D721Med (cell line): ENCODE data around the gene SLC20A1.

Experiments used
- DNase-seq: peaks from one replicate; pipeline ENCODE4 v3.0.0; 2011; ENCODE audit warnings: low spot score; ENCODE audit not compliant: insufficient read length
- FAIRE-seq: peaks from 2 replicates; lab custom pipeline; 2011; peaks lifted over from hg19 to GRCh38; lab: Jason Lieb, UNC
- TF ChIP-seq, protein P1 (sequence below): IDR thresholded peaks from 2 replicates; pipeline ENCODE4 v1.5.1; 2012; ENCODE audit warnings: mild to moderate bottlenecking, control low read depth; ENCODE audit not compliant: insufficient read depth; ENCODE audit errors: missing control alignments

The SLC20A1 gene

GRCh38 chr2:112670252-112671022, 24.7 kb downstream of the SLC20A1 start:
- TF ChIP-seq, protein P1, sequence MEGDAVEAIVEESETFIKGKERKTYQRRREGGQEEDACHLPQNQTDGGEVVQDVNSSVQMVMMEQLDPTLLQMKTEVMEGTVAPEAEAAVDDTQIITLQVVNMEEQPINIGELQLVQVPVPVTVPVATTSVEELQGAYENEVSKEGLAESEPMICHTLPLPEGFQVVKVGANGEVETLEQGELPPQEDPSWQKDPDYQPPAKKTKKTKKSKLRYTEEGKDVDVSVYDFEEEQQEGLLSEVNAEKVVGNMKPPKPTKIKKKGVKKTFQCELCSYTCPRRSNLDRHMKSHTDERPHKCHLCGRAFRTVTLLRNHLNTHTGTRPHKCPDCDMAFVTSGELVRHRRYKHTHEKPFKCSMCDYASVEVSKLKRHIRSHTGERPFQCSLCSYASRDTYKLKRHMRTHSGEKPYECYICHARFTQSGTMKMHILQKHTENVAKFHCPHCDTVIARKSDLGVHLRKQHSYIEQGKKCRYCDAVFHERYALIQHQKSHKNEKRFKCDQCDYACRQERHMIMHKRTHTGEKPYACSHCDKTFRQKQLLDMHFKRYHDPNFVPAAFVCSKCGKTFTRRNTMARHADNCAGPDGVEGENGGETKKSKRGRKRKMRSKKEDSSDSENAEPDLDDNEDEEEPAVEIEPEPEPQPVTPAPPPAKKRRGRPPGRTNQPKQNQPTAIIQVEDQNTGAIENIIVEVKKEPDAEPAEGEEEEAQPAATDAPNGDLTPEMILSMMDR, result no peak
- FAIRE-seq (no peak), DNase-seq (no peak)

- DNase-seq (no peak), FAIRE-seq (no peak)
- TF ChIP-seq, protein P1, result no peak
These were observed 26.1 kb downstream of the SLC20A1 start for GRCh38 chr2:112671801-112672200.

GRCh38 chr2:112673008-112673407, 27.3 kb downstream of the SLC20A1 start:
- FAIRE-seq, result no peak
- no peak for DNase-seq
- TF ChIP-seq, protein P1, result no peak

- FAIRE-seq (no peak), DNase-seq (no peak)
- TF ChIP-seq, protein P1, result no peak
These were observed 28.5 kb downstream of the SLC20A1 start for GRCh38 chr2:112674229-112674628.

DNA sequence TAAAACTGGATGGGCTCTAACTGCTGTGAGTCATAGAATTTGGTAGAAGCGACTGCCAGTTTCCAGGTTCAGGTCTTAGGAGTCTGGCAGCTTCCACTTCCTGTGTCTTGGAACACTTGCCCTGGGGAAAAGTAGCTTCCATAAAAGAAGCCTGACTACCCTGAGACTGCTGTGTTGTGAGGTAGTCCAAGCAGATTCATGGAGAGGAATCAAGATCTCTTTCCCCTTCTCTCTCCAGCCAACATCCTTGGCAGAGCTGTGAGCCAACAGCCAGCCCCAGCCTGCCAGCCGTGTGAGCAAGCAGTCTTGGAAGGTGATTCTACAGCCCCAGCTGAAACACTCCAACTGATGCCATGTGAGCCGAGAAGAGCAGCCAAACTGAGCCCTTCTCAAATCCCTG, 33.7 kb downstream of the SLC20A1 start:
- DNase-seq (no peak), FAIRE-seq (no peak)
- TF ChIP-seq, protein P1, result no peak

DNA sequence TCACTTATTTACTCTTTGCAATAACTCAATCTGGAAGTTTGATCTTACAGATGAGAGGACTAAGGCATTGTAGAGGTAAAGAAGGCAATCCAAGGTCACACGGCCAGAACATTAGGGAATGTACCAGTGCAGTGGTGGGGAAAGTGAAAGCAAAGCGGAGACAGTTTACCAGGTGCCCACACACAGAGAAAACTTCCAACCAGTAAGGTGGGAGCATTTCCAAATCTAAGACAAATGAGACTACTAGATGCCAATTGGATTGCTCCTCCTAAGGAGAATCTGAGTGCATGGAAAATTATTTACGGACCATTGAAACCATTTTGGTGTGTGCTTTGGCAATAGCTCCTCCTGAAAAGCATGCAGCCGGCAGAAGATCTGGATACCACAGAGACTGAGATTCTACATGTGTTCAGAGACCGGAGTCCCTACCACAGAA, 34.9 kb downstream of the SLC20A1 start:
- no peak for FAIRE-seq
- TF ChIP-seq, protein P1, result no peak
- no peak for DNase-seq

- DNase-seq (no peak), FAIRE-seq (no peak)
- TF ChIP-seq, protein P1, result no peak
These were observed 36.4 kb downstream of the SLC20A1 start for GRCh38 chr2:112682101-112682500.
